Psoas muscle (tissue), 8 donors: ENCODE data around the gene PAXX. TPM values are rescaled to one million over a fixed set of nuclear protein-coding genes. Genes with fewer than 3 reads are reported as not detected.

Experiments used
- ATAC-seq, 4 donors: fragments of 200-7000 bp; cut with Tn5 transposase; one replicate each; pipeline ENCODE4 v1.9.1; 2020; ENCODE audit warnings: moderate library complexity in 3 of 4, mild to moderate bottlenecking in 2 of 4
- DNase-seq, 2 donors: peaks; one replicate each; pipeline ENCODE4 v3.0.0-alpha.2; 2020
- H3K27ac ChIP-seq: fragments of 200-600 bp; one replicate; pipeline ENCODE4 v1.8.0; 2022
- H3K27me3 ChIP-seq, 3 donors: fragments of 200-600 bp in 1 of 3; one replicate each; pipeline versions ENCODE4 v1.6.1 to v1.8.0; 2013 to 2022; ENCODE audit warnings: low read length in 2 of 3, mild to moderate bottlenecking in 2 of 3, moderate library complexity in 1 of 3; ENCODE audit not compliant: insufficient read depth in 3 of 3
- H3K36me3 ChIP-seq, 2 donors: fragments of 200-600 bp in 1 of 2; one replicate each; pipeline versions ENCODE4 v1.6.1 to v1.8.0; 2013 to 2022; ENCODE audit warnings: low read depth in 1 of 2, mild to moderate bottlenecking in 1 of 2, moderate library complexity in 1 of 2; ENCODE audit not compliant: insufficient read depth in 1 of 2
- H3K4me1 ChIP-seq: fragments of 200-600 bp; one replicate; pipeline ENCODE4 v1.8.0; 2022
- H3K4me3 ChIP-seq: fragments of 200-600 bp; one replicate; pipeline ENCODE4 v1.8.0; 2022; ENCODE audit warnings: mild to moderate bottlenecking
- H3K9me3 ChIP-seq: fragments of 200-600 bp; one replicate; pipeline ENCODE4 v1.8.0; 2022
- CTCF ChIP-seq: fragments of 200-600 bp; IDR thresholded peaks from one replicate; pipeline ENCODE4 v1.8.0; 2022; ENCODE audit warnings: antibody characterized with exemption
- WGBS, 3 donors: extraction: QIAGEN DNeasy Blood & Tissue Kit; methylation state at CpG; one replicate each; pipeline versions ENCODE4 v1.1.6 to v1.1.7; 2013; 5-methylcytosine and 5-hydroxymethylcytosine counted together
- intact Hi-C, 2 donors: fragments of 100-400 bp; cut with DNase I; formaldehyde crosslinking; loops; one replicate each; pipeline versions ENCODE4 v1.11.0 to v1.14.2; 2022
- polyA plus RNA-seq, 3 donors: library from polyadenylated mRNA; stranded (reverse); fragments of 200-250 nt; gene quantifications; one replicate each; pipeline ENCODE4 v1.2.3, GENCODE V29; 2013
- total RNA-seq, 4 donors: library from RNA; stranded (reverse); fragmentation: NEBNext Ultra II Directional in 2 of 4; extraction: Animal tissue kit (Norgen Biotek cat#: 25700) in 2 of 4; gene quantifications; one replicate each; pipeline versions ENCODE4 v1.2.1 to v1.2.4, GENCODE V29; 2021 to 2023
- donor health status: healthy with polysubstance abuse.
- donor health status: DM: no; HTN: no; CAD: no; lungs with moderate emphysema.
- donor health status: Bipolar disorder and iron deficiency.
- donor health status: healthy.
- donor health status: DM: yes; HTN: yes; CAD: no.
- donor health status: DM: no; HTN: no; CAD: no.
- donor health status: DM: no; HTN: no; CAD: no.
- donor health status: DM: yes; HTN: yes; CAD: no.

Gene PAXX
- total and polyA plus RNA-seq, 7 donors = 9.4 to 39.2 (median 15.6) TPM

GRCh38 chr9:137027369-137028262 lies 35.4 kb downstream of the PAXX start, which contains the start of gene ABCA2:
TSS of gene ABCA2 (minus strand) at chr9:137028237. CDS start at chr9:137028140, 97 bp downstream.
- H3K27ac ChIP-seq = peak within 1 kb of the TSS; percentile 46
- no peaks in the 10 kb centered on the region for H3K36me3 ChIP-seq
- no peak for DNase-seq
- no peak for TF ChIP-seq CTCF
- peaks cover 21% of the 10 kb centered on the region for H3K4me1 ChIP-seq
- intact Hi-C loops = loop anchor here (5.0 to 10.0 kb wide), 2 partner anchors 180 to 183 kb away; partner anchors contain the start of genes PHPT1 (in 2 of the 2) and AJM1 (in 1 of the 2)
- peak in 3 of 4 donors; percentile 28 to 39 (median 29) for ATAC-seq
- H3K9me3 ChIP-seq = no peaks in the 10 kb centered on the region
- peak within 1 kb of the TSS; percentile 78 for H3K4me3 ChIP-seq
- H3K27me3 ChIP-seq = no peaks in the 10 kb centered on the region
- WGBS, 3 donors = 2 to 16% (median 5%) methylated on average over 21 to 95 of the region's 95 CpGs

- Histone ChIP-seq H3K36me3 (no peaks in the 10 kb centered on the region), H3K4me1 (peaks cover 21% of the 10 kb centered on the region), H3K9me3 (no peaks in the 10 kb centered on the region), H3K27me3 (no peaks in the 10 kb centered on the region), H3K4me3 (peak overlapping the region; percentile 72), H3K27ac (no peak overlapping the region)
- TF ChIP-seq CTCF = peak; percentile 29
- intact Hi-C loops = loop anchor here (5.0 to 10.0 kb wide), 2 partner anchors 181 to 184 kb away; partner anchors contain the start of genes PHPT1 (in 2 of the 2) and AJM1 (in 1 of the 2)
- DNase-seq (peak; percentile 77 to 79), ATAC-seq (peak; percentile 57 to 74 (median 68))
- 0% methylated on average over 54 to 98 of the region's 98 CpGs for WGBS, 3 donors
Observed at GRCh38 chr9:137028263-137029057, 36.2 kb downstream of the PAXX start.

GRCh38 chr9:137029058-137029936 lies 37.1 kb downstream of the PAXX start:
- WGBS, 3 donors = 33 to 37% (median 36%) methylated on average over 18 to 19 of the region's 19 CpGs
- H3K27me3 ChIP-seq = no peaks in the 10 kb centered on the region
- peak; percentile 83 for TF ChIP-seq CTCF
- peak; percentile 85 to 88 for DNase-seq
- peak; percentile 74 to 88 (median 80) for ATAC-seq
- intact Hi-C loops = loop anchor here (5.0 to 10.0 kb wide), 2 partner anchors 182 to 184 kb away; partner anchors contain the start of genes PHPT1 (in 2 of the 2) and AJM1 (in 1 of the 2)
- no peak overlapping the region for H3K27ac ChIP-seq
- H3K36me3 ChIP-seq = no peaks in the 10 kb centered on the region
- no peaks in the 10 kb centered on the region for H3K9me3 ChIP-seq
- H3K4me1 ChIP-seq = peaks cover 21% of the 10 kb centered on the region
- peak overlapping the region; percentile 72 for H3K4me3 ChIP-seq

GRCh38 chr9:137030006-137030405 lies 37.8 kb downstream of the PAXX start:
- DNase-seq (peak in 1 of 2 donors; percentile 54), ATAC-seq (no peak)
- Histone ChIP-seq H3K4me1 (peaks cover 27% of the 10 kb centered on the region), H3K36me3 (no peaks in the 10 kb centered on the region), H3K9me3 (no peaks in the 10 kb centered on the region), H3K4me3 (no peak overlapping the region), H3K27ac (no peak overlapping the region), H3K27me3 (peaks cover 0 to 6% (median 0%) of the 10 kb centered on the region in 3 donors)
- intact Hi-C loops = no loop called here
- 80 to 91% (median 83%) methylated on average over 14 to 15 of the region's 15 CpGs for WGBS, 3 donors
- TF ChIP-seq CTCF = no peak
